Neural cell (in vitro differentiated cells): ENCODE results near the gene NEDD4L.

Source experiments
- EP300 ChIP-seq: fragments of 450-650 bp; conservative IDR thresholded peaks from 2 replicates; pipeline ENCODE4 v1.6.1; 2014; ENCODE audit warnings: antibody characterized with exemption, mild to moderate bottlenecking, moderate library complexity; ENCODE audit not compliant: poor library complexity, severe bottlenecking
- EZH2 ChIP-seq: fragments of 200-600, 300-800 bp; shearing (Covaris generic), sonication (generic); IDR thresholded peaks from 2 replicates; pipeline ENCODE4 v1.6.1; 2014; ENCODE audit warnings: antibody characterized with exemption, low read length, borderline replicate concordance, mild to moderate bottlenecking; ENCODE audit not compliant: insufficient read depth, poor library complexity, severe bottlenecking
- POLR2AphosphoS5 ChIP-seq: IDR thresholded peaks from 2 replicates; pipeline ENCODE4 v1.6.1; 2012
- TF ChIP-seq, protein P1 (sequence below): fragments of 450-650 bp; IDR thresholded peaks from 2 replicates; pipeline ENCODE4 v1.5.1; 2014; ENCODE audit warnings: antibody characterized with exemption, mild to moderate bottlenecking, moderate library complexity; ENCODE audit not compliant: poor library complexity, severe bottlenecking

DNA sequence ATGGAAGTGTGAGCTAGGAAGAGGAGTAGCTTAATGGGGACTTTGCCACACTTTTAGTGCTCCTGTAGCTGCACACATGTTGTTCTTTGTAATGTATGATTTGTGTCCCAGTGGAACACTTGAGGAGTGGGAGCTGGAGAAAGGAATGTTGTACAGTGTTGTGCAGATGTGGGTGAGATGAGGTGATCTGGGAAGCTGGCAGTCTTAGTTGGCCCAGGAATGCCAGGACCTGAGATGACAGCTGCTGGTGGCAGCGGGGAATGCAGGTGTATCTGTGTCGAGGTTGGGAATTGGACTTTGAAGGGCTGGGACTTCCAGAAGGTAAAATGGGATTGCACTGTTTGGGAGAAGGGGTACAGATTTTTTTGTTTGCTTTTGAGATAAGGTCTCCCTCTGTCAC, 23.6 kb downstream of the NEDD4L start:
- TF ChIP-seq POLR2AphosphoS5 (no peak), EZH2 (no peak), EP300 (no peak)
- TF ChIP-seq, protein P1, sequence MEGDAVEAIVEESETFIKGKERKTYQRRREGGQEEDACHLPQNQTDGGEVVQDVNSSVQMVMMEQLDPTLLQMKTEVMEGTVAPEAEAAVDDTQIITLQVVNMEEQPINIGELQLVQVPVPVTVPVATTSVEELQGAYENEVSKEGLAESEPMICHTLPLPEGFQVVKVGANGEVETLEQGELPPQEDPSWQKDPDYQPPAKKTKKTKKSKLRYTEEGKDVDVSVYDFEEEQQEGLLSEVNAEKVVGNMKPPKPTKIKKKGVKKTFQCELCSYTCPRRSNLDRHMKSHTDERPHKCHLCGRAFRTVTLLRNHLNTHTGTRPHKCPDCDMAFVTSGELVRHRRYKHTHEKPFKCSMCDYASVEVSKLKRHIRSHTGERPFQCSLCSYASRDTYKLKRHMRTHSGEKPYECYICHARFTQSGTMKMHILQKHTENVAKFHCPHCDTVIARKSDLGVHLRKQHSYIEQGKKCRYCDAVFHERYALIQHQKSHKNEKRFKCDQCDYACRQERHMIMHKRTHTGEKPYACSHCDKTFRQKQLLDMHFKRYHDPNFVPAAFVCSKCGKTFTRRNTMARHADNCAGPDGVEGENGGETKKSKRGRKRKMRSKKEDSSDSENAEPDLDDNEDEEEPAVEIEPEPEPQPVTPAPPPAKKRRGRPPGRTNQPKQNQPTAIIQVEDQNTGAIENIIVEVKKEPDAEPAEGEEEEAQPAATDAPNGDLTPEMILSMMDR, result no peak
